ENCODE measurements around the gene PRMT3.
"Not testable (repeated sequence)": the region's sequence is repeated elsewhere in the genome, so short reads cannot be mapped to it uniquely, and the experiment has no call there.

The PRMT3 gene

GRCh38 chr11:20374741-20375300 lies 12.7 kb upstream of the PRMT3 start:
- no peak for DNase-seq (ENCODE audit: low read depth in 2 of 2)

GRCh38 chr11:20376162-20376730 lies 11.3 kb upstream of the PRMT3 start:
- no peak for DNase-seq (ENCODE audit: low read depth in 2 of 2)

GRCh38 chr11:20385996-20386395 lies 1.5 kb upstream of the PRMT3 start:
- not testable (repeated sequence) for DNase-seq (ENCODE audit: low read depth in 2 of 2)

- no peak for DNase-seq (ENCODE audit: low read depth in 2 of 2)
Observed at GRCh38 chr11:20388096-20389055, 860 bp downstream of the PRMT3 start.

GRCh38 chr11:20397281-20397680 lies 9.8 kb downstream of the PRMT3 start:
- DNase-seq (ENCODE audit: low read depth in 2 of 2) = no peak

GRCh38 chr11:20399498-20399897 lies 12.0 kb downstream of the PRMT3 start:
- DNase-seq (ENCODE audit: low read depth in 2 of 2) = no peak

- DNase-seq (ENCODE audit: low read depth in 2 of 2) = no peak
Observed at GRCh38 chr11:20403059-20403458, 15.5 kb downstream of the PRMT3 start.

- no peak for DNase-seq (ENCODE audit: low read depth in 2 of 2)
Observed at GRCh38 chr11:20406484-20406883, 19.0 kb downstream of the PRMT3 start.

- no peak for DNase-seq (ENCODE audit: low read depth in 2 of 2)
Observed at GRCh38 chr11:20407344-20407743, 19.8 kb downstream of the PRMT3 start.

- no peak for DNase-seq (ENCODE audit: low read depth in 2 of 2)
Observed at GRCh38 chr11:20415432-20415831, 27.9 kb downstream of the PRMT3 start.

- DNase-seq (ENCODE audit: low read depth in 2 of 2) = no peak
Observed at GRCh38 chr11:20417771-20418170, 30.3 kb downstream of the PRMT3 start.

GRCh38 chr11:20421946-20422345 lies 34.4 kb downstream of the PRMT3 start:
- no peak for DNase-seq (ENCODE audit: low read depth in 2 of 2)

- DNase-seq (ENCODE audit: low read depth in 2 of 2) = no peak
Observed at GRCh38 chr11:20429216-20429615, 41.7 kb downstream of the PRMT3 start.

- no peak for DNase-seq (ENCODE audit: low read depth in 2 of 2)
Observed at GRCh38 chr11:20438637-20439036, 51.1 kb downstream of the PRMT3 start.

GRCh38 chr11:20443596-20443995 lies 56.1 kb downstream of the PRMT3 start:
- DNase-seq (ENCODE audit: low read depth in 2 of 2) = no peak

GRCh38 chr11:20444535-20444934 lies 57.0 kb downstream of the PRMT3 start:
- no peak for DNase-seq (ENCODE audit: low read depth in 2 of 2)

- no peak for DNase-seq (ENCODE audit: low read depth in 2 of 2)
Observed at GRCh38 chr11:20448834-20449233, 61.3 kb downstream of the PRMT3 start.

GRCh38 chr11:20450829-20451228 lies 63.3 kb downstream of the PRMT3 start:
- no peak for DNase-seq (ENCODE audit: low read depth in 2 of 2)

GRCh38 chr11:20451568-20451967 lies 64.1 kb downstream of the PRMT3 start:
- DNase-seq (ENCODE audit: low read depth in 2 of 2) = no peak

GRCh38 chr11:20452585-20452984 lies 65.1 kb downstream of the PRMT3 start:
- no peak for DNase-seq (ENCODE audit: low read depth in 2 of 2)

GRCh38 chr11:20453657-20454316 lies 66.3 kb downstream of the PRMT3 start:
- DNase-seq (ENCODE audit: low read depth in 2 of 2) = no peak

Measured in stimulated activated CD8-positive, alpha-beta memory T cell treated with anti-CD3 and anti-CD28 coated beads, Interleukin-2, amount 100 ng/mL, for 1 hour (primary cell).